Loucy (cell line): Measurements from ENCODE around the gene COL23A1.

ENCODE experiments used
- H2AFZ ChIP-seq: fragments of 200-600 bp; sonication (generic); 2 replicates; pipeline ENCODE4 v1.6.0; 2016; ENCODE audit warnings: antibody characterized with exemption, mild to moderate bottlenecking, low read length, moderate library complexity
- H3F3A ChIP-seq: fragments of 200-600 bp; 2 replicates; pipeline ENCODE4 v1.6.0; 2016; ENCODE audit warnings: antibody characterized with exemption, low read depth, mild to moderate bottlenecking
- H3K27me3 ChIP-seq: fragments of 200-600 bp; sonication (generic); 2 replicates; pipeline ENCODE4 v1.6.1; 2014; ENCODE audit warnings: low read length, mild to moderate bottlenecking; ENCODE audit not compliant: insufficient read depth, poor library complexity, severe bottlenecking
- H3K36me3 ChIP-seq: fragments of 200-600 bp; sonication (generic); 2 replicates; pipeline ENCODE4 v1.6.1; 2016; ENCODE audit warnings: low read length; ENCODE audit not compliant: insufficient read depth
- H3K4me1 ChIP-seq: fragments of 200-600 bp; sonication (generic); 2 replicates; pipeline ENCODE4 v1.5.1; 2014; ENCODE audit warnings: low read length, mild to moderate bottlenecking; ENCODE audit not compliant: insufficient read depth, poor library complexity, severe bottlenecking
- H3K4me2 ChIP-seq: fragments of 200-600 bp; sonication (generic); 2 replicates; pipeline ENCODE4 v1.6.0; 2014; ENCODE audit warnings: antibody characterized with exemption, low read length, low read depth, mild to moderate bottlenecking; ENCODE audit not compliant: poor library complexity, severe bottlenecking
- H3K4me3 ChIP-seq: fragments of 200-600 bp; sonication (generic); 2 replicates; pipeline ENCODE4 v1.5.1; 2014; ENCODE audit warnings: low read length, mild to moderate bottlenecking, mixed read lengths; ENCODE audit not compliant: poor library complexity, severe bottlenecking
- H3K79me2 ChIP-seq: fragments of 200-600 bp; sonication (generic); 2 replicates; pipeline ENCODE4 v1.6.1; 2014; ENCODE audit warnings: low read length; ENCODE audit not compliant: insufficient read depth
- H3K9ac ChIP-seq: fragments of 200-600 bp; sonication (generic); 2 replicates; pipeline ENCODE4 v1.6.0; 2014; ENCODE audit warnings: mild to moderate bottlenecking, low read depth, low read length, moderate library complexity; ENCODE audit not compliant: poor library complexity, severe bottlenecking
- H3K9me2 ChIP-seq: fragments of 200-600 bp; sonication (generic); replicated peaks from 2 replicates; pipeline ENCODE4 v1.6.1; 2016; ENCODE audit warnings: low read depth, low read length, mixed read lengths
- H3K9me3 ChIP-seq: fragments of 200-600 bp; sonication (generic); 2 replicates; pipeline ENCODE4 v1.6.1; 2014; ENCODE audit warnings: mild to moderate bottlenecking, antibody characterized with exemption, low read length, low read depth; ENCODE audit not compliant: insufficient read depth
- H4K20me1 ChIP-seq: fragments of 200-600 bp; sonication (generic); 2 replicates; pipeline ENCODE4 v1.6.0; 2014; ENCODE audit warnings: antibody characterized with exemption, low read length, mild to moderate bottlenecking; ENCODE audit not compliant: insufficient read depth, poor library complexity, severe bottlenecking
- CTCF ChIP-seq: fragments of 200-600 bp; sonication (generic); conservative IDR thresholded peaks from 2 replicates; pipeline ENCODE4 v1.5.1; 2014; ENCODE audit warnings: mild to moderate bottlenecking, antibody characterized with exemption, low read length
- EZH2phosphoT487 ChIP-seq: fragments of 200-600 bp; IDR thresholded peaks from 2 replicates; pipeline ENCODE4 v1.6.1; 2018; ENCODE audit warnings: antibody characterized with exemption, mild to moderate bottlenecking, moderate library complexity, borderline replicate concordance

COL23A1 gene

GRCh38 chr5:178206166-178207101, 383.8 kb downstream of the COL23A1 start:
- no peaks in the 10 kb centered on the region for H3F3A ChIP-seq
- H3K4me1 ChIP-seq = peaks cover 13% of the 10 kb centered on the region
- H3K4me3 ChIP-seq = peak overlapping the region; percentile 90
- H3K27me3 ChIP-seq = no peaks in the 10 kb centered on the region
- H4K20me1 ChIP-seq = peaks cover 60% of the 10 kb centered on the region
- H3K9me2 ChIP-seq = no peaks in the 10 kb centered on the region
- no peaks in the 10 kb centered on the region for H3K9me3 ChIP-seq
- no peak overlapping the region for H2AFZ ChIP-seq
- H3K79me2 ChIP-seq = peaks cover 77% of the 10 kb centered on the region
- peak overlapping the region; percentile 86 for H3K9ac ChIP-seq
- TF ChIP-seq CTCF = no peak
- TF ChIP-seq EZH2phosphoT487 = no peak
- peaks cover 61% of the 10 kb centered on the region for H3K36me3 ChIP-seq
- H3K4me2 ChIP-seq = peak overlapping the region; percentile 98

GRCh38 chr5:178205749-178206047, 384.5 kb downstream of the COL23A1 start:
- Histone ChIP-seq H3K9me3 (no peaks in the 10 kb centered on the region), H3K4me2 (peak overlapping the region; percentile 98), H3K79me2 (peaks cover 73% of the 10 kb centered on the region), H4K20me1 (peaks cover 53% of the 10 kb centered on the region), H3K9ac (peak overlapping the region; percentile 86), H2AFZ (no peak overlapping the region), H3K9me2 (no peaks in the 10 kb centered on the region), H3K4me1 (peaks cover 13% of the 10 kb centered on the region), H3K4me3 (peak overlapping the region; percentile 90), H3F3A (no peaks in the 10 kb centered on the region), H3K36me3 (peaks cover 53% of the 10 kb centered on the region), H3K27me3 (no peaks in the 10 kb centered on the region)
- TF ChIP-seq CTCF (no peak), EZH2phosphoT487 (no peak)

GRCh38 chr5:178204935-178205748, 385.1 kb downstream of the COL23A1 start:
- TF ChIP-seq EZH2phosphoT487 (no peak), CTCF (no peak)
- no peak overlapping the region for H2AFZ ChIP-seq

More at GRCh38 chr5:178204935-178205748, 385.1 kb downstream of the COL23A1 start:
- Histone ChIP-seq H3K27me3 (no peaks in the 10 kb centered on the region), H3K4me2 (peak overlapping the region; percentile 98), H3K9ac (peak overlapping the region; percentile 86), H3K4me3 (peak overlapping the region; percentile 90), H3K9me3 (no peaks in the 10 kb centered on the region), H3F3A (no peaks in the 10 kb centered on the region), H3K36me3 (peaks cover 48% of the 10 kb centered on the region), H3K9me2 (no peaks in the 10 kb centered on the region), H3K79me2 (peaks cover 68% of the 10 kb centered on the region), H4K20me1 (peaks cover 48% of the 10 kb centered on the region), H3K4me1 (peaks cover 13% of the 10 kb centered on the region)
